Left ventricle myocardium inferior (tissue), 1 donor: Measurements from ENCODE around the gene PJA1. TPM values are rescaled to one million over a fixed set of nuclear protein-coding genes. Genes with fewer than 3 reads are reported as not detected.

Source experiments
- DNase-seq: peaks from one replicate; pipeline ENCODE4 v3.0.0-alpha.2; 2020
- H3K27ac ChIP-seq: fragments of 200-600 bp; replicated peaks from 2 replicates; pipeline ENCODE4 v1.8.0; 2021
- H3K27me3 ChIP-seq: fragments of 200-600 bp; 2 replicates; pipeline ENCODE4 v1.8.0; 2021; ENCODE audit warnings: low read depth
- H3K36me3 ChIP-seq: fragments of 200-600 bp; 2 replicates; pipeline ENCODE4 v1.8.0; 2021
- H3K4me1 ChIP-seq: fragments of 200-600 bp; 2 replicates; pipeline ENCODE4 v1.8.0; 2021
- H3K4me3 ChIP-seq: fragments of 200-600 bp; 2 replicates; pipeline ENCODE4 v1.8.0; 2021; ENCODE audit warnings: mild to moderate bottlenecking, moderate library complexity
- H3K9me3 ChIP-seq: fragments of 200-600 bp; replicated peaks from 2 replicates; pipeline ENCODE4 v1.8.0; 2021
- intact Hi-C: fragments of 100-400 bp; cut with micrococcal nuclease; formaldehyde crosslinking; loops from one replicate; pipeline ENCODE4 v1.11.0; 2022
- total RNA-seq: library from RNA; stranded (reverse); fragmentation: NEBNext Ultra II Directional; extraction: Animal tissue kit (Norgen Biotek cat#: 25700); gene quantifications from one replicate; pipeline ENCODE4 v1.2.1, GENCODE V29; 2021
- TF ChIP-seq, protein P1 (sequence below): fragments of 200-600 bp; IDR thresholded peaks from 2 replicates; pipeline ENCODE4 v1.8.0; 2021; ENCODE audit warnings: antibody characterized with exemption, mild to moderate bottlenecking, borderline replicate concordance
- donor health status: DM: no; HTN: yes; CAD: no; lungs with severe emphysema.

PJA1 gene
- total RNA-seq, 1 donor from 2014 or later, result 18.2 TPM

DNA sequence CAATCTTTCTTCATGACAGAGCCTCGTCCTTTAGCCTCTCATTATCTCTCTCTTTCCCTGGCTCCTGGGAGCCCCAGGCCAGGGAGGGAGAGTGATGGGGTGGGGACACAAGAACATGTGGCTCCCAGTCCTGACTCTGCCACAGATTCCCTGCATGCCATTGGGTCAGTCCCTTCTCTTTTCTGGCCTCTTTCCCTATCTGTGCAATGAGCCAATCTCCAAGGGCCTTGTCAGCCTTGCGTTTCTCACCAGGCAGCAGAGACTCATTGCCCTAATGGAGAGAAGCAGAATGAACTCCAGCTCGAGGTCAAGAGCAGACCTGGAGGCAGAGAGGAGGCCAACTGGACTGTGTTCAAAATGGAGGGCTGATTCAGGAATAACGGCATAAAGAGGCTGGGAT lies 38.4 kb upstream of the PJA1 start:
- no peak overlapping the region for H3K4me3 ChIP-seq
- no peaks in the 10 kb centered on the region for H3K27me3 ChIP-seq
- H3K36me3 ChIP-seq, result no peaks in the 10 kb centered on the region
- TF ChIP-seq, protein P1, sequence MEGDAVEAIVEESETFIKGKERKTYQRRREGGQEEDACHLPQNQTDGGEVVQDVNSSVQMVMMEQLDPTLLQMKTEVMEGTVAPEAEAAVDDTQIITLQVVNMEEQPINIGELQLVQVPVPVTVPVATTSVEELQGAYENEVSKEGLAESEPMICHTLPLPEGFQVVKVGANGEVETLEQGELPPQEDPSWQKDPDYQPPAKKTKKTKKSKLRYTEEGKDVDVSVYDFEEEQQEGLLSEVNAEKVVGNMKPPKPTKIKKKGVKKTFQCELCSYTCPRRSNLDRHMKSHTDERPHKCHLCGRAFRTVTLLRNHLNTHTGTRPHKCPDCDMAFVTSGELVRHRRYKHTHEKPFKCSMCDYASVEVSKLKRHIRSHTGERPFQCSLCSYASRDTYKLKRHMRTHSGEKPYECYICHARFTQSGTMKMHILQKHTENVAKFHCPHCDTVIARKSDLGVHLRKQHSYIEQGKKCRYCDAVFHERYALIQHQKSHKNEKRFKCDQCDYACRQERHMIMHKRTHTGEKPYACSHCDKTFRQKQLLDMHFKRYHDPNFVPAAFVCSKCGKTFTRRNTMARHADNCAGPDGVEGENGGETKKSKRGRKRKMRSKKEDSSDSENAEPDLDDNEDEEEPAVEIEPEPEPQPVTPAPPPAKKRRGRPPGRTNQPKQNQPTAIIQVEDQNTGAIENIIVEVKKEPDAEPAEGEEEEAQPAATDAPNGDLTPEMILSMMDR, result no peak
- intact Hi-C loops, result no loop called here
- H3K27ac ChIP-seq, result no peak overlapping the region
- DNase-seq, result no peak
- no peaks in the 10 kb centered on the region for H3K9me3 ChIP-seq
- no peaks in the 10 kb centered on the region for H3K4me1 ChIP-seq

DNA sequence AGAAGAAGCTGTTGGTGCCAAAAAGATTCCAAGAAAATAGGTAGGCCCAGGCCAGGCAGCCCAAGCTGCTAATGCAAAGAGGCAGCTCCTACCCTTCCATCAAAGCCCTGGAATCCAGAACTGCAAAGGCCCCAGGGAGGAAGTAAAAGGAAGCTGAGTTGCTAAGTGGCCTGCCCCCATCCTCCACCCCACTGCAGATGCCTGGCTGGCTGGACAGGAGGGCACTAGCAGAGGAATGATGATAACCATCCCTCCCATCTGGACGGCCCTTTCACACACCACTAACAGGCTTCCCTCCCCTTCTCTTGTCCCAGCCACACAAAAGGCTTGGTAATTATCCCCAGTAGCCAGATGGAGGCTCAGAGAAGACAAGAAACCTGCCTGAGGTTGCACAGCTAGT lies 32.4 kb upstream of the PJA1 start:
- no peaks in the 10 kb centered on the region for H3K36me3 ChIP-seq
- TF ChIP-seq, protein P1, result no peak
- intact Hi-C loops, result no loop called here

DNA sequence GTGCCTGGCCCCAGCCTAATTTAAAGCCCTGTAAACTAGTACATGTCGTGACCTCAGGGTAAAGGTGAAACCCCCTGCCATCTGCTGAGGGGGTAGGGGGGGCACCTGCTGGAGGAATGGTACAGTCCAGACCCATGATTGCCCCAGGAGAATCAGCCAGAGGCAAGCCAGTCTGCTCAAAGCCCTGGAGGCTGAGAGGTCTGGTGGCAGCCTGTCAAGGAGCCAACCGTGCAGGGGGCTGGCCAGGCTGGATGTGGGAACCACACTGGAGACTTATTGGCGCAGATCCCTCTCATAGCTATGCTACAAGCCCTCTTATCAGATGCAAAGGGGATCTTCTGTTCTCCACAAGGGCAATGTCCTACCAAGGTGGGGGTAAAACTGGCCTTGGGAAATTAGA lies 31.4 kb upstream of the PJA1 start:
- Histone ChIP-seq H3K4me1 (no peaks in the 10 kb centered on the region), H3K27ac (no peak overlapping the region), H3K36me3 (no peaks in the 10 kb centered on the region), H3K9me3 (no peaks in the 10 kb centered on the region), H3K4me3 (no peak overlapping the region), H3K27me3 (no peaks in the 10 kb centered on the region)
- no peak for DNase-seq
- TF ChIP-seq, protein P1, result no peak
- intact Hi-C loops, result no loop called here

More for the DNA sequence above, 32.4 kb upstream of the PJA1 start:
- Histone ChIP-seq H3K9me3 (no peaks in the 10 kb centered on the region), H3K27ac (no peak overlapping the region), H3K4me3 (no peak overlapping the region), H3K27me3 (no peaks in the 10 kb centered on the region), H3K4me1 (no peaks in the 10 kb centered on the region)
- DNase-seq, result no peak

DNA sequence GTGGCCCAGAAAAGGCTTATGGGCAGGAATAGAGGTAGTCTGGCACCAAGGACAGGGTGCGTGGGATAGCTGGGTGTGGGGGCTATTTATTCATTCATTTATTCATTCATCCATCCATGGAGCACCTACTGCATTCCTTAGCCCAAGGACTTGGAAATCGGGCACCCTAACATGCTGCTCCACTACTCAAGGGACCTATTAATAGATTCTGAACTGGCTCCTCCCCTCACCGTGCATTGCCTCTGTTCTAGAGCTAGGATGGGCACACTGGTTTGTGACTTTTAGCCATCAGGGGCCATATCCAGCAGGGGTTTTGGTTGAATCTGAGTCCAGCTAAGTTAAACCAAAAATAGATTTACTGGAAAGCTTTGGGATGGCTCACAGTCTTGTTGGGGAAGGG lies 30.6 kb upstream of the PJA1 start:
- no peaks in the 10 kb centered on the region for H3K27me3 ChIP-seq
- intact Hi-C loops, result no loop called here
- no peak overlapping the region for H3K27ac ChIP-seq
- H3K36me3 ChIP-seq, result no peaks in the 10 kb centered on the region
- no peak for DNase-seq
- no peaks in the 10 kb centered on the region for H3K4me1 ChIP-seq
- no peaks in the 10 kb centered on the region for H3K9me3 ChIP-seq
- TF ChIP-seq, protein P1, result no peak
- H3K4me3 ChIP-seq, result no peak overlapping the region

DNA sequence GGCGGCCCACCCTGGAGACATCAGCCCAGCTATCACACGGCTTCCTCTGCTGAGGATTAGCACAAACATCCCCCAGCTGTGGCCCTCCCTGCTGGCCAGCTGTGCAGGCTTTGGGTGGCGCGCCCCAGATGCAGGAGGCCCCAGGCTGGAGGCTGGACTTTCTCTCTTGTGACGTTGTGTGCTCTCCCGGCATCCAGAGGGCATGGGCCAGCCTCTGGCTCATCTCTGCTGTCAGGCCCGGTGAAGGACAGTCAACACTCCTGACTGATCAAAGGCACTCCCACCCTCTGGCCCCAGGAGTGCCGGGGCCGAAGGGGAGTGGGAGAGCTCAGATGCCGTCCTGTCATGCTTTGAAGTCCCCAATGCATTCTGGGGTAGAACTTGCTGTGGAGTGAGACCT lies 29.9 kb upstream of the PJA1 start:
- Histone ChIP-seq H3K36me3 (no peaks in the 10 kb centered on the region), H3K4me3 (no peak overlapping the region), H3K27ac (no peak overlapping the region), H3K27me3 (no peaks in the 10 kb centered on the region), H3K9me3 (no peaks in the 10 kb centered on the region), H3K4me1 (no peaks in the 10 kb centered on the region)
- DNase-seq, result no peak
- intact Hi-C loops, result no loop called here
- TF ChIP-seq, protein P1, result no peak

DNA sequence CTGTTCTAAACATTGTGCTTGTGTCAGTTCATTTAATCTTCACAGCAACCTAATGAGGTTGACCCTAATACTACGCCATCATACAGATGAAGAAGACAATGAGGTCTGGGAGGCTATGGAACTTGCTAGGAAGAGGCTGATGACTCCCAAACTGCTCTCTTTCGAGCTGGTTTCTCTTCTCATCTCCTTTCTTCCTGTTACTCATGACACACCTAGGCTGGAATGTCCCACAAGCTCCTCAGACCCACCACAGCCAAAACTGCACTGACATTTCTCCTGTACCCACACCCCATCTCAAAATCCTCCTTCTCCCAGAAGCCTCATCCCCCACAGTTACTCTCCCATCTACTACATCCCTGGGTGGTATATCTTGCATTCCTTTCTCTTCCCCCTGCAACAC lies 27.4 kb upstream of the PJA1 start:
- Histone ChIP-seq H3K9me3 (no peaks in the 10 kb centered on the region), H3K27ac (no peak overlapping the region), H3K4me3 (no peak overlapping the region), H3K4me1 (no peaks in the 10 kb centered on the region), H3K27me3 (no peaks in the 10 kb centered on the region), H3K36me3 (no peaks in the 10 kb centered on the region)
- DNase-seq, result no peak
- intact Hi-C loops, result no loop called here
- TF ChIP-seq, protein P1, result no peak
